Measurements from ENCODE around the gene SIGLEC1.

SIGLEC1 gene

GRCh38 chr20:3706774-3707507, 5.5 kb downstream of the SIGLEC1 start:
- no peak for DNase-seq
- in situ Hi-C loops (cut with MboI; ENCODE audit: low pct_unique_long_range_greater_than_20kb, low sequenced_read_pairs), result no loop called here

- in situ Hi-C loops (cut with MboI; ENCODE audit: low pct_unique_long_range_greater_than_20kb, low sequenced_read_pairs), result no loop called here
Measured at GRCh38 chr20:3705970-3706739, 6.2 kb downstream of the SIGLEC1 start.

GRCh38 chr20:3705491-3705969, 6.9 kb downstream of the SIGLEC1 start:
- no peak for DNase-seq
- in situ Hi-C loops (cut with MboI; ENCODE audit: low pct_unique_long_range_greater_than_20kb, low sequenced_read_pairs), result no loop called here

More at GRCh38 chr20:3705970-3706739, 6.2 kb downstream of the SIGLEC1 start:
- DNase-seq, result no peak

- no peak for DNase-seq
- in situ Hi-C loops (cut with MboI; ENCODE audit: low pct_unique_long_range_greater_than_20kb, low sequenced_read_pairs), result no loop called here
Measured at GRCh38 chr20:3704087-3704486, 8.3 kb downstream of the SIGLEC1 start.

- in situ Hi-C loops (cut with MboI; ENCODE audit: low pct_unique_long_range_greater_than_20kb, low sequenced_read_pairs), result no loop called here
- DNase-seq, result no peak
Measured at GRCh38 chr20:3702611-3703391, 9.6 kb downstream of the SIGLEC1 start.

- in situ Hi-C loops (cut with MboI; ENCODE audit: low pct_unique_long_range_greater_than_20kb, low sequenced_read_pairs), result no loop called here
- no peak for DNase-seq
Measured at GRCh38 chr20:3701061-3701998, 11.1 kb downstream of the SIGLEC1 start.

- in situ Hi-C loops (cut with MboI; ENCODE audit: low pct_unique_long_range_greater_than_20kb, low sequenced_read_pairs), result no loop called here
- DNase-seq, result no peak
Measured at GRCh38 chr20:3699037-3699436, 13.4 kb downstream of the SIGLEC1 start.

- in situ Hi-C loops (cut with MboI; ENCODE audit: low pct_unique_long_range_greater_than_20kb, low sequenced_read_pairs), result no loop called here
- no peak for DNase-seq
Measured at GRCh38 chr20:3698591-3699001, 13.8 kb downstream of the SIGLEC1 start.

GRCh38 chr20:3697588-3698305, 14.7 kb downstream of the SIGLEC1 start:
- in situ Hi-C loops (cut with MboI; ENCODE audit: low pct_unique_long_range_greater_than_20kb, low sequenced_read_pairs), result no loop called here
- DNase-seq, result no peak

- no peak for DNase-seq
- in situ Hi-C loops (cut with MboI; ENCODE audit: low pct_unique_long_range_greater_than_20kb, low sequenced_read_pairs), result no loop called here
Measured at GRCh38 chr20:3696745-3697587, 15.4 kb downstream of the SIGLEC1 start.

GRCh38 chr20:3696200-3696599, 16.2 kb downstream of the SIGLEC1 start:
- peak; percentile 37 for DNase-seq

GRCh38 chr20:3694864-3695263, 17.5 kb downstream of the SIGLEC1 start:
- DNase-seq, result no peak
- in situ Hi-C loops (cut with MboI; ENCODE audit: low pct_unique_long_range_greater_than_20kb, low sequenced_read_pairs), result no loop called here

More at GRCh38 chr20:3696200-3696599, 16.2 kb downstream of the SIGLEC1 start:
- in situ Hi-C loops (cut with MboI; ENCODE audit: low pct_unique_long_range_greater_than_20kb, low sequenced_read_pairs), result no loop called here

GRCh38 chr20:3693376-3693775, 19.0 kb downstream of the SIGLEC1 start:
- in situ Hi-C loops (cut with MboI; ENCODE audit: low pct_unique_long_range_greater_than_20kb, low sequenced_read_pairs), result no loop called here
- DNase-seq, result no peak

GRCh38 chr20:3692706-3693294, 19.6 kb downstream of the SIGLEC1 start:
- no peak for DNase-seq
- in situ Hi-C loops (cut with MboI; ENCODE audit: low pct_unique_long_range_greater_than_20kb, low sequenced_read_pairs), result no loop called here

GRCh38 chr20:3691897-3692296, 20.5 kb downstream of the SIGLEC1 start:
- DNase-seq, result no peak
- in situ Hi-C loops (cut with MboI; ENCODE audit: low pct_unique_long_range_greater_than_20kb, low sequenced_read_pairs), result no loop called here

GRCh38 chr20:3691306-3691705, 21.1 kb downstream of the SIGLEC1 start:
- in situ Hi-C loops (cut with MboI; ENCODE audit: low pct_unique_long_range_greater_than_20kb, low sequenced_read_pairs), result no loop called here

GRCh38 chr20:3690413-3690812, 22.0 kb downstream of the SIGLEC1 start:
- in situ Hi-C loops (cut with MboI; ENCODE audit: low pct_unique_long_range_greater_than_20kb, low sequenced_read_pairs), result no loop called here
- no peak for DNase-seq

More at GRCh38 chr20:3691306-3691705, 21.1 kb downstream of the SIGLEC1 start:
- DNase-seq, result no peak

Measured in KBM-7 (cell line).